Measurements from ENCODE around the gene KRTAP19-8.

The KRTAP19-8 gene

GRCh38 chr21:31018232-31018631, 20.0 kb downstream of the KRTAP19-8 start:
- Histone ChIP-seq H3K27ac (no peak overlapping the region), H3K36me3 (no peaks in the 10 kb centered on the region), H4K20me1 (no peaks in the 10 kb centered on the region), H3K9me3 (replicated peaks in 1 of 11) (peaks cover 0 to 9% (median 0%) of the 10 kb centered on the region in 11 experiments; a peak in 1 of 22 replicates), H3K9ac (no peak overlapping the region), H3K4me2 (no peak overlapping the region), H3K4me1 (peaks cover 5 to 19% (median 10%) of the 10 kb centered on the region in 10 experiments; a peak in 18 of 20 replicates), H3K27me3 (no peaks in the 10 kb centered on the region), H3K4me3 (no peak overlapping the region)
- TF ChIP-seq Cebpa-rat (IDR thresholded peaks at IDR 0.05): no peak

DNA sequence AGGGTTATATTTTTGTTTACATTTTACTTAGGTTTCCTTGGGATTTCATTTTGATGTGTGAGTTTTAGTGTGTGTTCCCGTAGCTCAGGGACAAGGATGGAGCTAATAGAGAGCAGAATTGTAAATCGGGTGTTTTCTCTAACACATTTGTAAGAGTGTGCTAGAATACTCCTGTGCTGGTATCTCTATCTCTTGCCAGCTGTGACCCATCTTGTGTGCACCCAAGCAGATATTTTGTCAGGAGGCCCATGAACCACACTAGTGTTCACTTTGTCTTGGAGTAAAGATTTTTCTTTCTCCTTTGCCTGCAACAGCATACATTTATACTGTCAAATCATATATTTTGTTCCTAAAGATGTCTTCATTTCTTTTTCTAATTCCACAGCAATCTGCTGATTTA, 23.4 kb downstream of the KRTAP19-8 start:
- Histone ChIP-seq H3K27me3 (no peaks in the 10 kb centered on the region), H3K36me3 (no peaks in the 10 kb centered on the region), H3K27ac (no peak overlapping the region), H3K9me3 (replicated peaks in 1 of 11) (peaks cover 0 to 9% (median 0%) of the 10 kb centered on the region in 11 experiments; a peak in 1 of 22 replicates), H3K4me1 (peaks cover 0 to 32% (median 16%) of the 10 kb centered on the region in 10 experiments; a peak in 17 of 20 replicates), H3K9ac (no peak overlapping the region), H3K4me3 (no peak overlapping the region), H4K20me1 (no peaks in the 10 kb centered on the region), H3K4me2 (no peak overlapping the region)
- no peak for TF ChIP-seq Cebpa-rat (IDR thresholded peaks at IDR 0.05)

- Histone ChIP-seq H3K4me3 (no peak overlapping the region), H3K4me1 (peaks cover 0 to 32% (median 16%) of the 10 kb centered on the region in 10 experiments; a peak in 17 of 20 replicates), H3K36me3 (no peaks in the 10 kb centered on the region), H3K9me3 (replicated peaks in 1 of 11) (peaks cover under 1 to 11% (median 2%) of the 10 kb centered on the region in 11 experiments; a peak in 16 of 22 replicates), H3K27ac (no peak overlapping the region), H4K20me1 (no peaks in the 10 kb centered on the region), H3K4me2 (peak overlapping the region in 3 of 11 experiments; percentile 1 to 25 (median 10); a peak in 3 of 22 replicates), H3K27me3 (no peaks in the 10 kb centered on the region), H3K9ac (no peak overlapping the region)
- TF ChIP-seq Cebpa-rat (IDR thresholded peaks at IDR 0.05): no peak
These were observed 25.9 kb downstream of the KRTAP19-8 start for GRCh38 chr21:31012133-31013089.

- Histone ChIP-seq H3K9me3 (replicated peaks in 1 of 11) (peaks cover 6 to 13% (median 10%) of the 10 kb centered on the region in 11 experiments; a peak in 16 of 22 replicates), H3K4me1 (peaks cover 0 to 32% (median 16%) of the 10 kb centered on the region in 10 experiments; a peak in 17 of 20 replicates), H3K4me3 (no peak overlapping the region), H3K9ac (no peak overlapping the region), H3K27me3 (no peaks in the 10 kb centered on the region), H3K36me3 (no peaks in the 10 kb centered on the region), H3K4me2 (peak overlapping the region in 8 of 11 experiments; percentile 4 to 47 (median 28); a peak in 10 of 22 replicates), H4K20me1 (no peaks in the 10 kb centered on the region), H3K27ac (no peak overlapping the region)
- TF ChIP-seq Cebpa-rat (IDR thresholded peaks at IDR 0.05): no peak
These were observed 26.9 kb downstream of the KRTAP19-8 start for GRCh38 chr21:31011412-31011811.

GRCh38 chr21:31008355-31008754, 29.9 kb downstream of the KRTAP19-8 start:
- no peaks in the 10 kb centered on the region for H3K27me3 ChIP-seq
- no peak for TF ChIP-seq Cebpa-rat (IDR thresholded peaks at IDR 0.05)
- H3K36me3 ChIP-seq: no peaks in the 10 kb centered on the region
- peaks cover 6 to 14% (median 9%) of the 10 kb centered on the region in 11 experiments; a peak in 16 of 22 replicates for H3K9me3 ChIP-seq (replicated peaks in 1 of 11)
- H3K4me1 ChIP-seq: peaks cover 0 to 28% (median 14%) of the 10 kb centered on the region in 10 experiments; a peak in 17 of 20 replicates
- no peaks in the 10 kb centered on the region for H4K20me1 ChIP-seq
- no peak overlapping the region for H3K27ac ChIP-seq
- H3K4me3 ChIP-seq: no peak overlapping the region
- no peak overlapping the region for H3K4me2 ChIP-seq
- H3K9ac ChIP-seq: no peak overlapping the region

DNA sequence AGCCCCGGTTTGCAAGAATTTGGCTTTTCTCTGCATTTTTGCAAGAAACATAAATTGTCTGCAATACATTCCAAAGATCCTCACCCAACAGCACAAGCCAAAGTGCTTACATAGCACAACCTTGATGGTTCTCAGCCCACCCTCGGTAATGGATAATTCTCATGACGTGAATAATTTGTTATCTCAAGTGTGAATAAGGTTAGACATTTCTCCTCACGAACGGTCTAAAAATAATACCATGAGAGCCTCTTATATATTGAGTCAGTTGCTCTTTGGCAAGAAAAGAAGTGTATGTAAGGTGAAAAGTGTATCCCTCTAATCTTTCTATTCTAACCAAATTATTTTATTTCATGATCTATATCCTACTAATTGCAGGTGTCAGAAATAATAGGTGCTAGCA, 33.3 kb downstream of the KRTAP19-8 start:
- no peaks in the 10 kb centered on the region for H4K20me1 ChIP-seq
- no peak overlapping the region for H3K4me3 ChIP-seq
- H3K36me3 ChIP-seq: no peaks in the 10 kb centered on the region
- H3K4me1 ChIP-seq: no peaks in the 10 kb centered on the region
- H3K9ac ChIP-seq: no peak overlapping the region
- no peak for TF ChIP-seq Cebpa-rat (IDR thresholded peaks at IDR 0.05)
- no peak overlapping the region for H3K27ac ChIP-seq
- H3K9me3 ChIP-seq (replicated peaks in 1 of 11): peaks cover 6 to 14% (median 9%) of the 10 kb centered on the region in 11 experiments; a peak in 16 of 22 replicates
- H3K4me2 ChIP-seq: no peak overlapping the region
- H3K27me3 ChIP-seq: no peaks in the 10 kb centered on the region

DNA sequence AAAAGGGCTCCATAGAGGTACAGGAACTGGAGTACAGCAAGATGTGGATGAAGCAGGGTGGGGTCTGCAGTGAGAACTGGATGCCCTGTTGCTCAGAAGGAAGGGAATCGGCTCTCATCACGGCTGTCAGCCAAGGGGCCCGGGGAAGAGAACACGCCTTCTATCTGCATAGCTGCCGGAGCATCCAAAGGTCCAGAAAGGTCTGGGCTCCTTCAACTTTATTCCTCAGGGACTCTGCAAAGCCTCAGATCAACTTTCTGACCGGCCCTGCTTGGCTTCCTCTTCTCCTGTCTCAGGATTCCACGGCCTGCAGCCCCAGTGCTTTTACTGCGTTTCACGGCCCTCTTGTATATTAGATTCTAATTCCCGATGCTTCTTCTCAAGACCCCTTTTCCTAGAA, 34.8 kb downstream of the KRTAP19-8 start:
- H3K36me3 ChIP-seq: no peaks in the 10 kb centered on the region
- H3K9ac ChIP-seq: no peak overlapping the region
- no peak overlapping the region for H3K4me2 ChIP-seq
- no peaks in the 10 kb centered on the region for H4K20me1 ChIP-seq
- H3K27me3 ChIP-seq: no peaks in the 10 kb centered on the region
- TF ChIP-seq Cebpa-rat (IDR thresholded peaks at IDR 0.05): no peak
- no peak overlapping the region for H3K4me3 ChIP-seq
- H3K9me3 ChIP-seq (replicated peaks in 1 of 11): peaks cover 6 to 14% (median 9%) of the 10 kb centered on the region in 11 experiments; a peak in 16 of 22 replicates
- H3K27ac ChIP-seq: no peak overlapping the region
- H3K4me1 ChIP-seq: no peaks in the 10 kb centered on the region

DNA sequence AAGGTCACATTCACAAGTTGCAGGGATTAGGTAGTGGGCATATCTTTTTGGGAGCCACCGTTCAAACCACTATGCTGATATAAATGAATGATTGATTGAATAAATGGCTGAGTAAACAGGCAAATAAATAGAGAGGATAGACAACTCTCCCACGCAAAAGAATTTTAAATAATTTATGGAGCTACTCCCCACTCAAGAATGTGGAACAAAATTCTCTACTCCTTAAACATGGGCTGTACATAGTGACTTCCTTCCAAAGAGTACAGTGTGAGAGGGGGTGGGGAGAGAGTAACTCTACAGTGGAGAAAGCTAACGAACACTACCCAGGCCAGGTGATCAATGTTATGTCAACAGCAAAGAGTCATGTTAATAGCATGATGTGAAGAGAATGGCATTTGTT, 40.7 kb downstream of the KRTAP19-8 start:
- Histone ChIP-seq H3K9ac (no peak overlapping the region), H3K36me3 (no peaks in the 10 kb centered on the region), H3K9me3 (replicated peaks in 1 of 11) (no peaks in the 10 kb centered on the region), H3K4me1 (peaks cover 0 to 22% (median 12%) of the 10 kb centered on the region in 10 experiments; a peak in 11 of 20 replicates), H3K27me3 (no peaks in the 10 kb centered on the region), H3K4me2 (no peak overlapping the region), H3K27ac (no peak overlapping the region), H3K4me3 (no peak overlapping the region), H4K20me1 (no peaks in the 10 kb centered on the region)
- TF ChIP-seq Cebpa-rat (IDR thresholded peaks at IDR 0.05): no peak

- H4K20me1 ChIP-seq: no peaks in the 10 kb centered on the region
- no peaks in the 10 kb centered on the region for H3K9me3 ChIP-seq (replicated peaks in 1 of 11)
- H3K9ac ChIP-seq: no peak overlapping the region
- H3K4me2 ChIP-seq: no peak overlapping the region; a peak in 1 of 22 replicates
- peaks cover 0 to 22% (median 12%) of the 10 kb centered on the region in 10 experiments; a peak in 11 of 20 replicates for H3K4me1 ChIP-seq
- no peaks in the 10 kb centered on the region for H3K27me3 ChIP-seq
- H3K4me3 ChIP-seq: no peak overlapping the region
- no peak for TF ChIP-seq Cebpa-rat (IDR thresholded peaks at IDR 0.05)
- no peaks in the 10 kb centered on the region for H3K36me3 ChIP-seq
- no peak overlapping the region for H3K27ac ChIP-seq
These were observed 41.5 kb downstream of the KRTAP19-8 start for GRCh38 chr21:30996728-30997127.

Data from BLaER1 treated with 17β-estradiol and CSF1 and Interleukin-3, amounts not matched to agents 10 nM and 100 nM (cell line).